PC-9 (cell line): ENCODE data around the gene SNX25.
"Not testable (repeated sequence)": the region's sequence is repeated elsewhere in the genome, so short reads cannot be mapped to it uniquely, and the experiment has no call there.

Experiments used
- CTCF ChIP-seq: fragments of 200-600 bp; sonication (generic); conservative IDR thresholded peaks from 2 replicates; pipeline ENCODE4 v1.6.1; 2017; ENCODE audit warnings: mixed run types, antibody characterized with exemption, mild to moderate bottlenecking, moderate library complexity
- EZH2 ChIP-seq: fragments of 200-600 bp; sonication (generic); IDR thresholded peaks from 2 replicates; pipeline ENCODE4 v1.8.0; 2017; ENCODE audit warnings: antibody characterized with exemption, low read depth

- not testable (repeated sequence) for TF ChIP-seq CTCF, EZH2
These were observed 11.2 kb upstream of the SNX25 start for GRCh38 chr4:185198189-185198588.
